IPS DF 19.7 (cell line): ENCODE results near the gene CDK14.

Experiments used
- DNase-seq: peaks from one replicate; pipeline ENCODE4 v3.0.0-alpha.2; 2013; ENCODE audit warnings: low read depth, low spot score

CDK14 gene

GRCh38 chr7:90994601-90995000 is 398.5 kb downstream of the CDK14 start:
- DNase-seq: no peak

- DNase-seq: no peak
Measured at GRCh38 chr7:90995996-90996395, 399.9 kb downstream of the CDK14 start.

GRCh38 chr7:90999989-91000979 is 404.2 kb downstream of the CDK14 start:
- DNase-seq: no peak

GRCh38 chr7:91005024-91005423 is 408.9 kb downstream of the CDK14 start:
- no peak for DNase-seq

GRCh38 chr7:91005841-91006240 is 409.7 kb downstream of the CDK14 start:
- DNase-seq: no peak

- no peak for DNase-seq
Measured at GRCh38 chr7:91007371-91007770, 411.2 kb downstream of the CDK14 start.

- DNase-seq: no peak
Measured at GRCh38 chr7:91013078-91013477, 417.0 kb downstream of the CDK14 start.

GRCh38 chr7:91019686-91020385 is 423.7 kb downstream of the CDK14 start:
- no peak for DNase-seq

GRCh38 chr7:91020636-91021385 is 424.7 kb downstream of the CDK14 start:
- DNase-seq: no peak

- no peak for DNase-seq
Measured at GRCh38 chr7:91021956-91022355, 425.8 kb downstream of the CDK14 start.

GRCh38 chr7:91025906-91026390 is 429.8 kb downstream of the CDK14 start:
- no peak for DNase-seq

GRCh38 chr7:91029688-91030087 is 433.6 kb downstream of the CDK14 start:
- DNase-seq: no peak

- no peak for DNase-seq
Measured at GRCh38 chr7:91030680-91031380, 434.7 kb downstream of the CDK14 start.

GRCh38 chr7:91031757-91032156 is 435.6 kb downstream of the CDK14 start:
- DNase-seq: peak; percentile 78

GRCh38 chr7:91033574-91033973 is 437.5 kb downstream of the CDK14 start:
- DNase-seq: no peak

- DNase-seq: no peak
Measured at GRCh38 chr7:91034459-91035368, 438.6 kb downstream of the CDK14 start.

- no peak for DNase-seq
Measured at GRCh38 chr7:91039033-91039432, 442.9 kb downstream of the CDK14 start.

GRCh38 chr7:91041141-91041540 is 445.0 kb downstream of the CDK14 start:
- DNase-seq: no peak

GRCh38 chr7:91041901-91042484 is 445.9 kb downstream of the CDK14 start:
- DNase-seq: no peak

GRCh38 chr7:91043186-91043585 is 447.1 kb downstream of the CDK14 start:
- DNase-seq: no peak
